H1 (cell line): Measurements from ENCODE around the gene ZNF689. TPM values are rescaled to one million over a fixed set of nuclear protein-coding genes. Genes with fewer than 3 reads are reported as not detected.

ENCODE experiments used
- CTCF ChIA-PET: fragments of 300-600 bp; sonication (Branson Sonifier 250); formaldehyde crosslinking; loops from one replicate; lab custom pipeline; 2021; ENCODE audit not compliant: partially characterized antibody; lab: Charles Lee
- POLR2A ChIA-PET: fragments of 300-600 bp; sonication (Branson Sonifier 250); formaldehyde crosslinking; loops from one replicate; lab custom pipeline; 2021; ENCODE audit warnings: inconsistent platforms; ENCODE audit not compliant: partially characterized antibody; lab: Charles Lee
- DNase-seq, 2 experiments: peaks; one replicate each; pipeline versions ENCODE4 v3.0.0 to v3.0.0-alpha.2; 2010 to 2022; ENCODE audit warnings: low spot score in 2 of 2, low read depth in 1 of 2, mixed read lengths in 1 of 2
- FAIRE-seq: peaks from 2 replicates; lab custom pipeline; 2011; peaks lifted over from hg19 to GRCh38; lab: Jason Lieb, UNC
- H2AFZ ChIP-seq: 2 replicates; pipeline ENCODE4 v1.8.1; 2012; ENCODE audit warnings: low read length, inconsistent platforms
- H2AK5ac ChIP-seq: 2 replicates; pipeline ENCODE4 v1.6.1; 2013; ENCODE audit warnings: low read depth, low read length
- H2BK120ac ChIP-seq: replicated peaks from 2 replicates; pipeline ENCODE3; 2013; ENCODE audit warnings: low read depth, low read length, inconsistent platforms
- H2BK12ac ChIP-seq: 2 replicates; pipeline ENCODE4 v1.6.1; 2013; ENCODE audit warnings: low read depth, low read length
- H2BK15ac ChIP-seq: 2 replicates; pipeline ENCODE4 v1.6.1; 2013; ENCODE audit warnings: low read length
- H2BK20ac ChIP-seq: 2 replicates; pipeline ENCODE4 v1.6.1; 2013; ENCODE audit warnings: low read length
- H2BK5ac ChIP-seq: 2 replicates; pipeline ENCODE4 v1.6.1; 2013; ENCODE audit warnings: low read depth, low read length
- H3K14ac ChIP-seq: 2 replicates; pipeline ENCODE4 v1.6.1; 2013; ENCODE audit warnings: inconsistent platforms; ENCODE audit not compliant: insufficient read length
- H3K18ac ChIP-seq: 2 replicates; pipeline ENCODE4 v1.6.1; 2013; ENCODE audit warnings: low read length; ENCODE audit errors: extremely low read depth
- H3K23ac ChIP-seq: 2 replicates; pipeline ENCODE4 v1.6.1; 2013; ENCODE audit warnings: inconsistent platforms; ENCODE audit not compliant: insufficient read length
- H3K23me2 ChIP-seq: 2 replicates; pipeline ENCODE4 v1.6.1; 2013; ENCODE audit warnings: low read depth, low read length
- H3K27ac ChIP-seq: 2 replicates; pipeline ENCODE4 v1.6.1; 2011; ENCODE audit warnings: low read depth, low read length, inconsistent platforms
- H3K27me3 ChIP-seq, 4 experiments: replicated peaks in 1 of 4; 1 replicate in 1 of 4; 2 replicates in 3 of 4; pipeline versions ENCODE4 v1.6.1 to v1.8.1; 2011 to 2013; ENCODE audit warnings: low read length in 3 of 4, mild to moderate bottlenecking in 3 of 4, inconsistent platforms in 2 of 4, mixed read lengths in 2 of 4, moderate library complexity in 1 of 4; ENCODE audit not compliant: control insufficient read depth in 3 of 4, insufficient read depth in 3 of 4; ENCODE audit errors: extremely low read depth in 1 of 4
- H3K36me3 ChIP-seq, 4 experiments: 2 replicates each; pipeline versions ENCODE4 v1.6.1 to v1.8.1; 2011 to 2013; ENCODE audit warnings: mild to moderate bottlenecking in 4 of 4, low read length in 3 of 4, moderate library complexity in 2 of 4, control low read depth in 1 of 4, inconsistent platforms in 1 of 4; ENCODE audit not compliant: insufficient read depth in 4 of 4, control insufficient read depth in 2 of 4
- H3K4ac ChIP-seq: replicated peaks from 2 replicates; pipeline ENCODE3; 2013; ENCODE audit warnings: low read length, low read depth, mixed read lengths, inconsistent platforms; ENCODE audit not compliant: insufficient read length
- H3K4me1 ChIP-seq, 4 experiments: replicated peaks in 1 of 4; 1 replicate in 1 of 4; 2 replicates in 3 of 4; pipeline versions ENCODE4 v1.6.1 to v1.8.1; 2011 to 2013; ENCODE audit warnings: low read length in 3 of 4, inconsistent platforms in 2 of 4, mixed read lengths in 1 of 4; ENCODE audit not compliant: insufficient read depth in 4 of 4, control insufficient read depth in 3 of 4
- H3K4me2 ChIP-seq, 2 experiments: 2 replicates each; pipeline versions ENCODE4 v1.6.1 to v1.8.1; 2011 to 2013; ENCODE audit warnings: low read depth in 2 of 2, low read length in 2 of 2, control low read depth in 1 of 2, inconsistent platforms in 1 of 2, mild to moderate bottlenecking in 1 of 2; ENCODE audit not compliant: insufficient read depth in 1 of 2
- H3K4me3 ChIP-seq, 4 experiments: fragments of 200-600, 300-600 bp in 1 of 4; sonication (generic), shearing (Covaris generic), sonication (Bioruptor Twin) in 1 of 4; 2 replicates each; pipeline versions ENCODE4 v1.5.1 to v1.8.1; 2011 to 2016; ENCODE audit warnings: low read length in 4 of 4, low read depth in 3 of 4, control low read depth in 2 of 4, inconsistent platforms in 2 of 4, mild to moderate bottlenecking in 2 of 4, mixed read lengths in 1 of 4, moderate library complexity in 1 of 4; ENCODE audit not compliant: insufficient read depth in 2 of 4; ENCODE audit errors: extremely low read depth in 1 of 4
- H3K56ac ChIP-seq: replicated peaks from 2 replicates; pipeline ENCODE3; 2013; ENCODE audit warnings: low read depth, mild to moderate bottlenecking, mixed read lengths, low read length, inconsistent platforms; ENCODE audit not compliant: insufficient read length
- H3K79me1 ChIP-seq: 2 replicates; pipeline ENCODE4 v1.6.1; 2013; ENCODE audit warnings: low read depth, low read length, control low read depth
- H3K79me2 ChIP-seq, 2 experiments: 2 replicates each; pipeline versions ENCODE4 v1.6.1 to v1.8.1; 2012 to 2013; ENCODE audit warnings: low read length in 2 of 2, mild to moderate bottlenecking in 2 of 2, inconsistent platforms in 1 of 2; ENCODE audit not compliant: insufficient read depth in 2 of 2, control insufficient read depth in 1 of 2
- H3K9ac ChIP-seq, 4 experiments: replicated peaks in 1 of 4; 1 replicate in 1 of 4; 2 replicates in 3 of 4; pipeline versions ENCODE4 v1.6.1 to v1.8.1; 2011 to 2013; ENCODE audit warnings: low read depth in 3 of 4, low read length in 3 of 4, control low read depth in 2 of 4, mild to moderate bottlenecking in 2 of 4, moderate library complexity in 2 of 4, inconsistent platforms in 1 of 4; ENCODE audit errors: extremely low read depth in 1 of 4
- H3K9me3 ChIP-seq, 2 experiments: 2 replicates each; pipeline versions ENCODE4 v1.6.1 to v1.8.1; 2012 to 2013; ENCODE audit warnings: mild to moderate bottlenecking in 2 of 2, moderate library complexity in 2 of 2, control low read depth in 1 of 2, inconsistent platforms in 1 of 2, low read depth in 1 of 2, low read length in 1 of 2, mixed read lengths in 1 of 2; ENCODE audit not compliant: insufficient read depth in 2 of 2
- H4K20me1 ChIP-seq, 2 experiments: replicated peaks in 1 of 2; 2 replicates each; pipeline versions ENCODE3 to v1.8.1; 2011 to 2013; ENCODE audit warnings: inconsistent platforms in 2 of 2, low read length in 2 of 2, mild to moderate bottlenecking in 1 of 2; ENCODE audit not compliant: insufficient read depth in 2 of 2, control insufficient read depth in 1 of 2
- H4K5ac ChIP-seq: 2 replicates; pipeline ENCODE4 v1.6.1; 2013; ENCODE audit warnings: low read length, low read depth, mixed read lengths, inconsistent platforms; ENCODE audit not compliant: insufficient read length
- H4K8ac ChIP-seq: 2 replicates; pipeline ENCODE4 v1.8.0; 2013; ENCODE audit warnings: mild to moderate bottlenecking, moderate library complexity, low read length, inconsistent platforms; ENCODE audit not compliant: insufficient read depth; ENCODE audit errors: extremely low read depth
- H4K91ac ChIP-seq: replicated peaks from 2 replicates; pipeline ENCODE3; 2013; ENCODE audit warnings: low read length, mixed read lengths, inconsistent platforms; ENCODE audit not compliant: insufficient read length
- ASH2L ChIP-seq: fragments of 200-600, 300-600 bp; sonication (generic); IDR thresholded peaks from one replicate; pipeline ENCODE4 v1.7.1; 2017; ENCODE audit warnings: low read length
- CBX5 ChIP-seq: fragments of 300-800, 300-1000 bp; sonication (generic); IDR thresholded peaks from 2 replicates; pipeline ENCODE4 v1.7.1; 2016; ENCODE audit warnings: antibody characterized with exemption, low read length, low read depth
- CBX8 ChIP-seq: fragments of 300-800, 300-1000 bp; sonication (generic); IDR thresholded peaks from 2 replicates; pipeline ENCODE4 v1.7.1; 2016; ENCODE audit warnings: low read depth, low read length, borderline replicate concordance
- GTF2F1 ChIP-seq: IDR thresholded peaks from 2 replicates; pipeline ENCODE4 v1.6.1; 2012; ENCODE audit warnings: low read depth, low read length, improper control_type of control experiment, borderline replicate concordance
- RAD21 ChIP-seq, 2 experiments: IDR thresholded peaks in 1 of 2; conservative IDR thresholded peaks in 1 of 2; 2 replicates each; pipeline ENCODE4 v1.6.1; 2011; ENCODE audit warnings: low read depth in 2 of 2, low read length in 2 of 2, improper control_type of control experiment in 1 of 2, inconsistent platforms in 1 of 2, mild to moderate bottlenecking in 1 of 2, moderate library complexity in 1 of 2
- RXRA ChIP-seq: IDR thresholded peaks from 2 replicates; pipeline ENCODE4 v1.6.1; 2011; ENCODE audit warnings: low read depth, mild to moderate bottlenecking, low read length, moderate library complexity; ENCODE audit not compliant: insufficient read depth
- SAP30 ChIP-seq: fragments of 300-600 bp; sonication (generic); IDR thresholded peaks from 2 replicates; pipeline ENCODE4 v1.7.1; 2012; ENCODE audit warnings: low read length, moderate library complexity, mild to moderate bottlenecking, inconsistent platforms; ENCODE audit not compliant: insufficient read depth, insufficient replicate concordance
- SIX5 ChIP-seq: IDR thresholded peaks from 2 replicates; pipeline ENCODE4 v1.6.1; 2011; ENCODE audit warnings: mild to moderate bottlenecking, low read depth, low read length
- SP1 ChIP-seq: IDR thresholded peaks from 2 replicates; pipeline ENCODE4 v1.6.1; 2011; ENCODE audit warnings: low read depth, low read length
- SP2 ChIP-seq: IDR thresholded peaks from 2 replicates; pipeline ENCODE4 v1.6.1; 2012; ENCODE audit warnings: mild to moderate bottlenecking, low read length, inconsistent platforms
- WGBS, 2 experiments: shearing (Covaris generic) in 1 of 2; methylation state at CpG; one replicate each; pipeline versions ENCODE4 v1.1.6 to v1.1.7; 2013 to 2015; ENCODE audit warnings: low lambda C conversion rate in 2 of 2, mixed read lengths in 2 of 2, inconsistent platforms in 1 of 2, low coverage in 1 of 2, missing lambda C conversion rate in 1 of 2; ENCODE audit not compliant: insufficient replicate concordance in 2 of 2, insufficient coverage in 1 of 2, insufficient read length in 1 of 2; ENCODE audit errors: extremely low coverage in 1 of 2, missing lambda C conversion rate in 1 of 2; 5-methylcytosine and 5-hydroxymethylcytosine counted together
- polyA plus RNA-seq, 7 experiments: library from polyadenylated mRNA; depleted of rRNA in 3 of 7; stranded (reverse) in 5 of 7; unstranded in 2 of 7; fragments of >200 nt in 5 of 7; fragments of 200-250 nt in 2 of 7; gene quantifications; 1 replicate in 5 of 7; 2 replicates in 1 of 7; 4 replicates in 1 of 7; pipeline versions ENCODE4 v1.2.1 to v1.2.3, GENCODE V29; 2011 to 2013; ENCODE audit warnings: missing spikeins in 2 of 7, mixed read lengths in 2 of 7
- total RNA-seq: library from RNA; stranded (reverse); fragmentation: NEBNext Ultra II Directional; extraction: Animal tissue kit (Norgen Biotek cat#: 25700); gene quantifications from 2 replicates; pipeline ENCODE4 v1.2.1, GENCODE V29; 2021

ZNF689 gene
- total and polyA plus RNA-seq, 2 of the 8 experiments (the other 6 are each of a cell fraction or from before 2014, with no cell fraction given) = 14.3 to 15.3 TPM

- Histone ChIP-seq H2AK5ac (no peak within 1 kb of the TSS), H2BK120ac (no peak within 1 kb of the TSS), H3K4me1 (peaks cover 0 to 5% (median 2%) of the 10 kb centered on the region in 4 experiments; a peak in 2 of 7 replicates), H3K23ac (no peak within 1 kb of the TSS), H3K9me3 (no peaks in the 10 kb centered on the region), H3K79me2 (no peaks in the 10 kb centered on the region), H2BK15ac (peak within 1 kb of the TSS; percentile 7; the same call in 1 of the 2 replicates), H3K36me3 (peaks cover 3 to 8% (median 5%) of the 10 kb centered on the region in 4 experiments; a peak in 4 of 8 replicates), H3K4me3 (peak within 1 kb of the TSS; percentile 58 to 86 (median 76)), H3K18ac (peak within 1 kb of the TSS; percentile 78), H4K20me1 (peaks cover 0 to 4% of the 10 kb centered on the region in 2 experiments), H3K4ac (peak within 1 kb of the TSS; percentile 22), H4K91ac (peak within 1 kb of the TSS; percentile 12), H3K23me2 (peaks cover 7% of the 10 kb centered on the region; the same call in 1 of the 2 replicates), H3K14ac (no peak within 1 kb of the TSS), H4K5ac (peak within 1 kb of the TSS; percentile 90), H3K4me2 (peak within 1 kb of the TSS; percentile 48 to 83), H3K27me3 (peaks cover 0 to 3% (median 1%) of the 10 kb centered on the region in 4 experiments; a peak in 1 of 7 replicates), H4K8ac (peak within 1 kb of the TSS; percentile 92; the same call in 1 of the 2 replicates), H3K79me1 (no peaks in the 10 kb centered on the region), H3K9ac (peak within 1 kb of the TSS; percentile 43 to 66 (median 52); a peak in 6 of 7 replicates), H2BK20ac (no peak within 1 kb of the TSS), H2BK5ac (peak within 1 kb of the TSS; percentile 88; the same call in 1 of the 2 replicates), H3K56ac (peak within 1 kb of the TSS; percentile 14), H2AFZ (peak within 1 kb of the TSS; percentile 12; the same call in 1 of the 2 replicates), H3K27ac (peak within 1 kb of the TSS; percentile 60; the same call in 1 of the 2 replicates), H2BK12ac (peak within 1 kb of the TSS; percentile 28)
- FAIRE-seq (no peak), DNase-seq (peak; percentile 86 to 88)
- WGBS, 2 experiments = 1% methylated on average over 74 of the region's 74 CpGs; no CpG with 5 or more reads in 1 of the 2 experiments
- ChIA-PET POLR2A (interaction anchor here (0.7 to 8.4 kb wide), 20 partner anchors 9 to 153 kb away, joined by 3 to 121 read pairs (median 6); partner anchors contain the start of genes PRR14, ZNF688, ZNF689 and ZNF747), CTCF (interaction anchor here (0.8 to 3.1 kb wide), 17 partner anchors 14 to 128 kb away, joined by 3 to 23 read pairs (median 4); partner anchors contain the start of genes DCTPP1, ZNF688, ZNF747 and ZNF785)
- peak; percentile 33 for TF ChIP-seq SAP30
- TF ChIP-seq CBX5 = no peak
- no peak for TF ChIP-seq RAD21 (IDR thresholded peaks at IDR 0.05 in 1 of 2, conservative IDR thresholded peaks at IDR 0.05 in 1 of 2; ENCODE audit: low read depth in 2 of 2, low read length in 2 of 2)
- peak; percentile 93 for TF ChIP-seq ASH2L
- no peak for TF ChIP-seq GTF2F1
- TF ChIP-seq CBX8 = no peak
- TF ChIP-seq SIX5 = peak; percentile 39; the same call in 1 of the 2 replicates
- no peak for TF ChIP-seq RXRA
- 0 out of 2 replicates have a peak, but pooled peaks have one; percentile 43 for TF ChIP-seq SP1
- TF ChIP-seq SP2 = no peak
Observed at GRCh38 chr16:30557957-30558788, 52.0 kb downstream of the ZNF689 start, which contains the start of gene ZNF764. TSS of gene ZNF764 (minus strand) at chr16:30558374. CDS start at chr16:30558182, 192 bp downstream.
